Testis (tissue), 3 donors: ENCODE data around the gene C2orf81. TPM values are rescaled to one million over a fixed set of nuclear protein-coding genes. Genes with fewer than 3 reads are reported as not detected.
"Not testable (repeated sequence)": the region's sequence is repeated elsewhere in the genome, so short reads cannot be mapped to it uniquely, and the experiment has no call there.

ENCODE experiments used
- DNase-seq: peaks from one replicate; pipeline ENCODE4 v3.0.0-alpha.2; 2019
- H3K27ac ChIP-seq, 2 donors: fragments of 200-600 bp; sonication (generic); one replicate each; pipeline ENCODE4 v1.5.1; 2019
- H3K27me3 ChIP-seq: fragments of 200-600 bp; sonication (generic); one replicate; pipeline ENCODE4 v1.5.1; 2019
- H3K36me3 ChIP-seq: fragments of 200-600 bp; sonication (generic); one replicate; pipeline ENCODE4 v1.5.1; 2017; ENCODE audit warnings: low read depth; ENCODE audit errors: missing control alignments
- H3K4me1 ChIP-seq: fragments of 200-600 bp; sonication (generic); one replicate; pipeline ENCODE4 v1.5.1; 2019
- H3K4me3 ChIP-seq, 2 donors: fragments of 200-600 bp; sonication (generic); one replicate each; pipeline ENCODE4 v1.5.1; 2017 to 2019
- H3K9me3 ChIP-seq: fragments of 200-600 bp; sonication (generic); one replicate; pipeline ENCODE4 v1.5.1; 2017
- CTCF ChIP-seq, 3 experiments: fragments of 450-650 bp in 2 of 3; fragments of 200-600 bp in 1 of 3; sonication (generic) in 1 of 3; IDR thresholded peaks; one replicate each; pipeline ENCODE4 v1.5.1; 2016 to 2019; ENCODE audit warnings: antibody characterized with exemption in 3 of 3, mild to moderate bottlenecking in 2 of 3, moderate library complexity in 1 of 3
- POLR2A ChIP-seq: fragments of 450-650 bp; IDR thresholded peaks from one replicate; pipeline ENCODE4 v1.6.1; 2017; ENCODE audit warnings: antibody characterized with exemption, mild to moderate bottlenecking, moderate library complexity
- WGBS, 2 donors: methylation state at CpG; one replicate each; pipeline ENCODE4 v1.1.5; 2018; 5-methylcytosine and 5-hydroxymethylcytosine counted together
- intact Hi-C: fragments of 100-400 bp; cut with DNase I; formaldehyde crosslinking; loops from one replicate; pipeline ENCODE4 v1.15.1; 2023; ENCODE audit warnings: low total_unique reads
- polyA plus RNA-seq: library from polyadenylated mRNA; stranded (reverse); fragments of 350-450 nt; fragmentation: Illumina TruSeq; extraction: RNeasy Lipid Tissue Mini Kit (QIAGEN cat#74804); gene quantifications from one replicate; pipeline ENCODE4 v1.2.3, GENCODE V29; 2014; ENCODE audit warnings: low read depth, low replicate concordance; ENCODE audit not compliant: insufficient read depth
- total RNA-seq, 2 donors: library from RNA; depleted of rRNA; stranded (reverse); fragments of >200 nt; gene quantifications; one replicate each; pipeline ENCODE4 v1.2.3, GENCODE V29; 2016

C2orf81 gene
- total and polyA plus RNA-seq, 3 donors from 2014 or later, result 10.4 to 23.1 (median 15.7) TPM

- no peak overlapping the region for H3K4me3 ChIP-seq
- no peak for TF ChIP-seq POLR2A
- TF ChIP-seq CTCF (IDR thresholded peaks at IDR 0.05), result no peak
- WGBS, 2 donors, result 91 to 92% methylated on average over 17 to 27 of the region's 27 CpGs
Measured at GRCh38 chr2:74461187-74462053, 40.0 kb upstream of the C2orf81 start.

DNA sequence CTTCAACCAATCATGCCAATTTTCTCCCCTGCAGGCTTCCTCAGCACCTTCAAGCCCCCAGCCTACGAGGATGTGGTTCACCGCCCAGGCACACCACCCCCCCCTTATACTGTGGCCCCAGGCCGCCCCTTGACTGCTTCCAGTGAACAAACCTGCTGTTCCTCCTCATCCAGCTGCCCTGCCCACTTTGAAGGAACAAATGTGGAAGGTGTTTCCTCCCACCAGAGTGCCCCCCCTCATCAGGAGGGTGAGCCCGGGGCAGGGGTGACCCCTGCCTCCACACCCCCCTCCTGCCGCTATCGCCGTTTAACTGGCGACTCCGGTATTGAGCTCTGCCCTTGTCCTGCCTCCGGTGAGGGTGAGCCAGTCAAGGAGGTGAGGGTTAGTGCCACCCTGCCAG lies 38.8 kb upstream of the C2orf81 start:
- H3K27me3 ChIP-seq, H3K36me3 ChIP-seq, H3K4me3 ChIP-seq, H3K27ac ChIP-seq, DNase-seq, intact Hi-C loops, H3K9me3 ChIP-seq: not testable (repeated sequence)
- peaks cover 27% of the 10 kb centered on the region for H3K4me1 ChIP-seq
- 84 to 92% methylated on average over 10 of the region's 10 CpGs for WGBS, 2 donors

More at GRCh38 chr2:74461187-74462053, 40.0 kb upstream of the C2orf81 start:
- Histone ChIP-seq H3K27me3 (no peaks in the 10 kb centered on the region), H3K9me3 (no peaks in the 10 kb centered on the region), H3K4me1 (peaks cover 25% of the 10 kb centered on the region), H3K36me3 (no peaks in the 10 kb centered on the region), H3K27ac (no peak overlapping the region)
- intact Hi-C loops, result no loop called here
- DNase-seq, result no peak

DNA sequence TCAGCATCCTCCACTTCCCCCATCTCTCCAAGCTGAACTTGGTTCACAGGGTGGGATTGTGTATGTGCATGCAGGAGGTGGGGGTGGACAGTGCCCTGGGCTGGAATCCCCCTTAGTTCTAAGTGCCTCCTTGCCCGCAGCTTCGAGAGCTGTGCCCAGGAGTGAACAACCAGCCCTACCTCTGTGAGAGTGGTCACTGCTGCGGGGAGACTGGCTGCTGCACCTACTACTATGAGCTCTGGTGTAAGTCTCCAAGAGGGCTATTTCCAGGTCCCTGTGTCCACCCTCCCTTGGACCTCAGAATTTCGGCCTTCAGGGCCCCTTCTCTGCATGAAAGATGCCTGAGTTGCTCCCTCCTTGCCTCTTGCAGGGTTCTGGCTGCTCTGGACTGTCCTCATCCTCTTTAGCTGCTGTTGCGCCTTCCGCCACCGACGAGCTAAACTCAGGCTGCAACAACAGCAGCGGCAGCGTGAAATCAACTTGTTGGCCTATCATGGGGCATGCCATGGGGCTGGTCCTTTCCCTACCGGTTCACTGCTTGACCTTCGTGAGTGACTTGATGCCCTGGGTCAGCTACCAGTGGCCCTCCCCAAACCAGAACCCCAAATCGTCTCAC lies 38.2 kb upstream of the C2orf81 start:
- H3K4me3 ChIP-seq, DNase-seq, H3K36me3 ChIP-seq, H3K27ac ChIP-seq, H3K27me3 ChIP-seq, H3K9me3 ChIP-seq, intact Hi-C loops: not testable (repeated sequence)
- H3K4me1 ChIP-seq, result peaks cover 28% of the 10 kb centered on the region
- WGBS, 2 donors, result 78 to 79% methylated on average over 11 to 13 of the region's 13 CpGs

GRCh38 chr2:74458938-74459363 lies 37.5 kb upstream of the C2orf81 start:
- H3K4me3 ChIP-seq, result peak overlapping the region; percentile 58 to 68
- H3K27me3 ChIP-seq, result no peaks in the 10 kb centered on the region
- no peaks in the 10 kb centered on the region for H3K36me3 ChIP-seq
- no peaks in the 10 kb centered on the region for H3K9me3 ChIP-seq
- 2% methylated on average over 10 of the region's 10 CpGs for WGBS, 2 donors
- no peak for DNase-seq
- intact Hi-C loops, result no loop called here
- TF ChIP-seq CTCF (IDR thresholded peaks at IDR 0.05) (no peak), POLR2A (no peak)
- H3K4me1 ChIP-seq, result peaks cover 24% of the 10 kb centered on the region
- peak overlapping the region; percentile 32 to 65 for H3K27ac ChIP-seq

DNA sequence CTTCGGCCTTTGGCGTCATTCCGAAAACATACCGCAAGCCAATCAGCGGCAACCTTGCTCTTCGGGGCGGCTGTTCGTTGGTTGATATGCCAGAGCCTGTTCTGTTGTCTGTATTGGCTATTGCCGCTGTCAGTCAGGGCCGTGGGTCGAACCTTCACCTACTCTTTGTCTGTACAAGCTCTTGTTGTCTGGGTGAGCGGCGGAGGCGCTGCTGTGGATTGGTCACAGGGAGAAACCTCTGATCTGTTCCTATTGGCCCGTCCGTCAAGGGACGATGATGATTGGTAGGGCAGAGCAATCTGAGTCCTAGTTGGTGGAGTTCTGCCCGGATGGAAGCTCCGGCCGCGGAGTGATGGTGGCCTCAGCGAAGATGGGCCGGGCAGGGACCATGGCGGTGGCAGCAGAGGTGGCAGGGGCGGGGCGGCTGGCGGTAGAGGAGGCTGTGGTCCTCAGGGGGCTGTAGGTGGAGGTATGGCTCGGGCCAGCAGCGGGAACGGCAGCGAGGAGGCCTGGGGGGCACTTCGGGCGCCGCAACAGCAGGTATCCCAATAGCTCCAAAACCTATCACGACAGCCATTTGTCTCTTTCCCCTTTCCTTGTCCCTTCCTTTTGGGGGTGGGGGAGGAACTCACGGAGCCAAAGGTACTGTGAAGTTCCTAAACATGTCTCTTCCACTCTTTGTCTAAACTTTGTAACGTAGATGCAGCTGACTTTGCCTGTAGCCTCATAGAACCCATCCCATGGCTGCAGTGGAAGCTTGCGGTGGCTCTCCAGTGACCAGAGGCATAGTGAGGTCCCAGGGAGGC lies 36.9 kb upstream of the C2orf81 start, which contains the start of gene WBP1:
WBP1 (plus strand) TSS at position 307 of the 806 bp plus-strand sequence; CDS start at position 472, 165 bp downstream.
- Histone ChIP-seq H3K27me3 (no peaks in the 10 kb centered on the region), H3K4me3 (peak within 1 kb of the TSS; percentile 68 to 75), H3K36me3 (no peaks in the 10 kb centered on the region), H3K4me1 (peaks cover 24% of the 10 kb centered on the region), H3K27ac (peak within 1 kb of the TSS; percentile 93 to 99), H3K9me3 (no peaks in the 10 kb centered on the region)
- TF ChIP-seq POLR2A (no peak), CTCF (IDR thresholded peaks at IDR 0.05) (no peak)
- peak; percentile 100 for DNase-seq
- 1 to 2% methylated on average over 11 to 38 of the region's 38 CpGs for WGBS, 2 donors
- intact Hi-C loops, result no loop called here
